MG63 (cell line): ENCODE results near the gene VRK1. TPM values are rescaled to one million over a fixed set of nuclear protein-coding genes. Genes with fewer than 3 reads are reported as not detected.
"Not testable (repeated sequence)": the region's sequence is repeated elsewhere in the genome, so short reads cannot be mapped to it uniquely, and the experiment has no call there.

Experiments
- DNase-seq: peaks from one replicate; pipeline ENCODE4 v3.0.0-alpha.2; 2020
- H3K27me3 ChIP-seq: fragments of 250-450 bp; sonication (Bioruptor Pico); 2 replicates; pipeline ENCODE4 v1.5.1; 2020; ENCODE audit warnings: mild to moderate bottlenecking, moderate library complexity
- H3K36me3 ChIP-seq: fragments of 250-450 bp; sonication (Bioruptor Pico); 2 replicates; pipeline ENCODE4 v1.5.1; 2020; ENCODE audit warnings: mild to moderate bottlenecking, moderate library complexity
- H3K4me3 ChIP-seq: fragments of 250-450 bp; sonication (Bioruptor Pico); 2 replicates; pipeline ENCODE4 v1.5.1; 2020; ENCODE audit warnings: mild to moderate bottlenecking, moderate library complexity
- H3K9me3 ChIP-seq: fragments of 250-450 bp; sonication (Bioruptor Pico); 2 replicates; pipeline ENCODE4 v1.5.1; 2020; ENCODE audit warnings: mild to moderate bottlenecking, moderate library complexity
- total RNA-seq: library from RNA; depleted of rRNA; stranded (reverse); fragments of >200 nt; shearing (Covaris generic); gene quantifications from 2 replicates; pipeline ENCODE4 v1.2.3, GENCODE V29; 2014; ENCODE audit warnings: low replicate concordance

Gene VRK1
- total RNA-seq, 1 experiment from 2014 or later = 34.0 TPM

DNA sequence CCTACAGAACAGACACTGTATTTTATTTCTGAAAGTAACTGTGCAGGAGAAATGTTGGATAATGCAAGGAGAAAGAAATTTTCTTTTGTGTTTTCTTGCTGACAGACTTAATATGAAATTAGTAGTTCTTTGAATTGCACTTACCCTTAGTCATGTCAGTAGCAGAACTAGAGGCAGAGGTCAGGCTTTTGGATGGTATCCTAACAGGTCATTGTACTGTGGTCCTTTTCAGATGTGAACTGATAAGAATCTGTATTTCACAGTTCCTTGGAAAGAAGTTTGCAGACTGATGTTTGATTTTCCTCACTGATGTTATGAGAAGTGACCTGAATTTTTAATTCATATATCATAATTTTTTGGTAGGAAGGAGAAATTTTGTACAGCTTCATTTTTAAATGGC lies 46.0 kb downstream of the VRK1 start:
- no peak for DNase-seq
- Histone ChIP-seq H3K27me3 (no peaks in the 10 kb centered on the region), H3K36me3 (peaks cover 12% of the 10 kb centered on the region), H3K4me3 (no peak overlapping the region), H3K9me3 (no peaks in the 10 kb centered on the region)

DNA sequence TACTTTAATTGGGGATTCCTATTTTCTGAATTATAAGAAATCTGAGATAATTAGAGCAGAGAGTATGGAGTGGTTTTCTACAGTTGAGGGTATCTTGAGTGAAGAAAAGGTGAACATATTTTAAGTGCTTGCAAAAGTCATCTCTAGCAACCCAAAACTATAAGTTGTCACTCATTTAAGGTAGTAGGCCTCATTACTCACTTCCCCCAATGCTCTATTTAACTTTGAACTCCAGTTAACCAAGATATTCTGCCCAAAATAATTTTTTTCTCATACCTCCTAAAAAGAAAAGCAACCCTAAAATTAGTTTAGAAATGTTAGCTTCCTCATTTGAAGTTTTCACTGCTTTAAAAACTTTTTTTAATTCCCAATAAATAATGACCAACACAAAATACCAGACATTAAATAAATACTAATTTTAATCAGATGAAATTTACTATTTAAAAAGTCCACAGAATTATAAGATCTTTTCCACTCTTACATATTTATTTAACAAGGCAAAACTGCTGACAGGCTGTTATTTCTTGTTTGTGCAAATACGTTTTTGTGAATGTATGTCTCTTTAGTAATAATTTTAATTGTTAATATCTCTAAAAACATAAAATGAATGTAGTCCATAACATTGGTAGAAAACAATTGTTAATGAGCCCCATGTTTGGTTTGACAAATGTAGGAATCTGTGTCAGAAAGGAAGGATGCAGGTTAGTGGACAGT lies 47.8 kb downstream of the VRK1 start:
- peaks cover 11% of the 10 kb centered on the region for H3K36me3 ChIP-seq
- H3K27me3 ChIP-seq = no peaks in the 10 kb centered on the region
- no peak for DNase-seq
- H3K9me3 ChIP-seq = no peaks in the 10 kb centered on the region
- no peak overlapping the region for H3K4me3 ChIP-seq

DNA sequence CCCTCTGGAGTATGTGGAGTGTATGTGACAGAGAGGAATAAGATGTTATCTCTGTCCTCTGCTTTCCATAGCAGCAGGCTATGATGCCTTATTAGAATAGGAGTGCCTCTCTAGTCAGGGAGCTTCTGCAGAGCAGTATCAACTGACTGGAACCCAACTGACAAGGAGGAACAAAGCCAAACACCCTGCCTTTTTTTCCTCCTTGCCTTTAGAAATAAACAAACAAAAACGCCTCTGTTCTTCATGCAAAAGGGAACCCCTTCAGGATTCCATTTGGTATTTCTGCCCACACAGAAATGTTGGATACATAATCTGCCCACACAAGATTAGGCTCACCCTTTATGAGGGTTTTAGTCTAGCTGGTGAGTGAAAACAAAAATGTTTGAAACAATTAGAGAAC lies 50.3 kb downstream of the VRK1 start:
- Histone ChIP-seq H3K9me3 (no peaks in the 10 kb centered on the region), H3K27me3 (no peaks in the 10 kb centered on the region), H3K4me3 (no peak overlapping the region), H3K36me3 (peaks cover 11% of the 10 kb centered on the region)
- DNase-seq = no peak

DNA sequence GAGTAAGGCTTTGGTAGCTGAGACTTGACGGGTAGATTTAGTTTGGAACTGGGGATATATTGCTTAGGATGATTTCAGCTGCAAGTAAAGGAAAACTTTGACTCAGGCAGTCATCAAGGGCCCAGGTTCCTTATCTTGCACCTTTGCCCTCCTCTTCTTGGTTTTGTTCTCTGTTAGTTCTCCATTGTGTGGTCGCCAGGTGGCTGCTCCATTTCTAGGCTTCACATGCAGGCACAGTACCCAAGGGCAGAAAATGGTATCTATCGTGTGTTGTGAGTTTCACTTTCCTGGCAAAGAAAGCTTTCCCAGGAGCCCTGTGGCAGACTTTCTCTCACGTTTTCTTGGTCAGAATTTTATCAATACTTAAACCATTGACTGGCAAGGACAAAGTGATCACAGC lies 50.8 kb downstream of the VRK1 start:
- Histone ChIP-seq H3K4me3 (no peak overlapping the region), H3K27me3 (no peaks in the 10 kb centered on the region), H3K36me3 (peaks cover 12% of the 10 kb centered on the region), H3K9me3 (no peaks in the 10 kb centered on the region)
- DNase-seq = no peak

DNA sequence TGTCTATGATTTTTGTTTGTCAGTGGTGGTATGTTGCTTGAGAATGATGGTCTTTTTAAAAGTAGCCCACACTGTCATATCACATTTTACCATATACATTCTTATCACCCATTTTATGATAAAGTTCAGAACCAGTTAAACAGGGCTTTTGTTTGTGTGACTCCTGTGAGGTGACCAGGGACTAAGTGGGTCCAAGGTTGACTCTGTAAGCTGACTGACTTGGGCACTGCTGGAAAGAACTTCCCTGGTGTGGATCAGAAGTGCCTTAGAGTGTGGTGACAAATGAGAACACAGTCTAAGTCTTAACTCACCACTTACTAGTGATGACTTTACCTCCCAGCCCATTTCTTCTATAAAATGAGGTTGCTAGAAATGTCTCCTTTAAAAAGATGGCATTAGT lies 52.6 kb downstream of the VRK1 start:
- no peak for DNase-seq
- H3K36me3 ChIP-seq = peaks cover 20% of the 10 kb centered on the region
- H3K27me3 ChIP-seq = no peaks in the 10 kb centered on the region
- no peak overlapping the region for H3K4me3 ChIP-seq
- H3K9me3 ChIP-seq = no peaks in the 10 kb centered on the region

DNA sequence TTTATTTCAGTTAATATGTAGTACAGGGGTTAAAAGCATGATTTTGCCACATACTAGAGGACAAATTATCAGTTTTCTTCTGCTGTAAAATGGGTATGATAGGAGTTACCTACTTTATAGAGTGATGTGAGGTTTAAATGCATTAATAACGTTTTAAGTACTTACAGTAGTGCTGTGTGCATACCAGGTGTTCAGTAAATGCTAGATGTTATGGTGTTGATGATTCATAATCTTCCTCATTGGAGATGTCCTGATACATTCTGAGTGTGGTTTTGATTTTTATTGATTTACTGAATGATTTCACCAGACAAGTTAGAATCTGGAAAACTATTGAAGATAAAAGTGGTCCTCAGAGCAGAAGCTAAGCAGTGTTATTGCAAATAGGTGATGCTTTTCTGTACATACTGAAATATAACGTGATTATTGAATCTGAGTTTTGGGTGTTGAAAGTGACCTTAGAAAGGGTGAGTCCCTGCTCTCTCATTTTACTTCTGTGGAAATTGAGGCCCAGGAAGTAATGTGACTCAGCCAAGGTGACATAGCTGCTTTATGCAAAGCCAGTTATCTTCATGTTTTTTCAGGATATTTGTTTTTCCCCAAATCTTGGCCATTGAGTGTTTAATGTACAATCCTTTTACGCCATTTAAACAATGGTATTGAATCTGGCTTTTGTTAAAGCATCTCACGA lies 54.7 kb downstream of the VRK1 start:
- Histone ChIP-seq H3K9me3 (no peaks in the 10 kb centered on the region), H3K4me3 (no peak overlapping the region), H3K36me3 (peaks cover 24% of the 10 kb centered on the region), H3K27me3 (no peaks in the 10 kb centered on the region)
- DNase-seq = no peak

DNA sequence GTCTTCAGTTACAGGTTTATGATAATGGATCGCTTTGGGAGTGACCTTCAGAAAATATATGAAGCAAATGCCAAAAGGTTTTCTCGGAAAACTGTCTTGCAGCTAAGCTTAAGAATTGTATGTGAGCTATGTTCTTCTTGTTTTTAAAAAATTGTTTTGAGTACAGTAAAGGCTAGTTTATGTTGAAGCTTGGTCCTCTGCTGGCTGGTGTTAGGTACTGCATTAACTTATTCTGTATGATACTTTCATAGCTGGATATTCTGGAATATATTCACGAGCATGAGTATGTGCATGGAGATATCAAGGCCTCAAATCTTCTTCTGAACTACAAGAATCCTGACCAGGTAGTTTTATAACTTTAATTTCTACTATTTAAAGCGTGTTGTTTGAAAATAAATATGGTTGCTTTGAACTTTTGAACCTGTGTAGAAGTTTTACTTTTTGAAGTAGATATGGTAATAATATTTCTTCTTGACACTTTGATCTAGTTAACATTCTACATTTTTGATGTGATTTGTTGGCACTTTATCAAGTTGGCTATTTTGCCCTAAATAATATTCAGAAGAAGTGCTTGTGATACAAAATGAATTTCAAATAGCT lies 55.7 kb downstream of the VRK1 start:
- H3K36me3 ChIP-seq = peaks cover 20% of the 10 kb centered on the region

DNA sequence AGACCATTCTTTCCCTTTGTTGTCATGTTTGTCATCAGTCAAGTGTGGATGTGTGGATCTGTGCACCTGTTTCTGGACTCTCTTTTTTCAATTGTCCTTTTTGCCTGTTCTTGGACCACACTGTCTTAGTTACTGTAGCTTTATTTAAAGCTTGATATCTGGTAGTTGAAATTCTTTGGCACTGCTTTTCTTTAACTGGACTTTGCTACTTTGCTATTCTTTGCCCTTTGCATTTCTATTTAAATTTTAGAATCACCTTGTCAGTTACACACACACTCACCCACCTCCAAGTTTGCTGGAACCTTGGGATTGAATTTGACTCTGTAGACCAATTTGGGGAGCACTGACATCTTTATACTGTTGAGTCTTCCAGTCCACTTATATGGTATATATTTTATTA lies 61.5 kb downstream of the VRK1 start:
- no peaks in the 10 kb centered on the region for H3K9me3 ChIP-seq
- H3K36me3 ChIP-seq = peaks cover 17% of the 10 kb centered on the region
- no peak overlapping the region for H3K4me3 ChIP-seq
- DNase-seq = no peak
- no peaks in the 10 kb centered on the region for H3K27me3 ChIP-seq

More for the DNA sequence above, 55.7 kb downstream of the VRK1 start:
- H3K4me3 ChIP-seq = no peak overlapping the region
- H3K9me3 ChIP-seq = no peaks in the 10 kb centered on the region
- DNase-seq = no peak
- no peaks in the 10 kb centered on the region for H3K27me3 ChIP-seq

DNA sequence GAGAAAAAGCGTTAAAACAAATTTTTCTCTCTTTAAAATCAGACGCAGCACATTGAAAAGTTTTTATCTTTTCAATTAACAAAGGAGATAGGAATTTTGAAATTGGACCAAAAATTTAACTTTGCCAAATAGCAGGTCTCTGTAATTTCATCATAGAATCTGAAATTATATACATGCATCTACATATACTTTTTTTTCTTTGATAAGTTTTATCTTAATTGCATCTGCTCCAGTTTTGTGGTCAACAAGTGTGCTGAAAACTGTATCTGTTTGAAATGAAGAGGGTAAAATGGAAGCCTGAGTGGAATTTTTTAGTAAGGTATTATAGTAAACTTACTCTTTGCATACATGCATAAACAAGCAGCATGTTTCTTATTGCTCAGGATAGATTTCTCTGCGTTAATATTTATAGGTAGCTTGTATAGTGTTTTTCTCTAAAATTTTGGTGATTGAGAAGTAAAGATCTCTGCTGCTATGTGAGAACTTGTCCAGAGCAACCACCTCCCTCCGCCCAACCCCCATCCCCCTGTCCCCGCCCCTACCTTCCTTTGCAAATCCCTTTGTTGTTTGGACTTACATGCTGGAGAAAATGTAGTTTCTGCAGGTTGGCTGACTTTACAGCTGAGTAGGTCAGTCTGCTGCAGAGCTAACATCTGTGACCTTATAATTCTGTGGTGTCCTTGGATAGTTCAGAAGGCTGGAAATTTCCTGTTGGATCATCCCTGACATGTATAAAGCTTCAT lies 64.6 kb downstream of the VRK1 start:
- no peaks in the 10 kb centered on the region for H3K27me3 ChIP-seq
- no peaks in the 10 kb centered on the region for H3K9me3 ChIP-seq
- H3K36me3 ChIP-seq = peaks cover 15% of the 10 kb centered on the region
- no peak for DNase-seq
- no peak overlapping the region for H3K4me3 ChIP-seq

DNA sequence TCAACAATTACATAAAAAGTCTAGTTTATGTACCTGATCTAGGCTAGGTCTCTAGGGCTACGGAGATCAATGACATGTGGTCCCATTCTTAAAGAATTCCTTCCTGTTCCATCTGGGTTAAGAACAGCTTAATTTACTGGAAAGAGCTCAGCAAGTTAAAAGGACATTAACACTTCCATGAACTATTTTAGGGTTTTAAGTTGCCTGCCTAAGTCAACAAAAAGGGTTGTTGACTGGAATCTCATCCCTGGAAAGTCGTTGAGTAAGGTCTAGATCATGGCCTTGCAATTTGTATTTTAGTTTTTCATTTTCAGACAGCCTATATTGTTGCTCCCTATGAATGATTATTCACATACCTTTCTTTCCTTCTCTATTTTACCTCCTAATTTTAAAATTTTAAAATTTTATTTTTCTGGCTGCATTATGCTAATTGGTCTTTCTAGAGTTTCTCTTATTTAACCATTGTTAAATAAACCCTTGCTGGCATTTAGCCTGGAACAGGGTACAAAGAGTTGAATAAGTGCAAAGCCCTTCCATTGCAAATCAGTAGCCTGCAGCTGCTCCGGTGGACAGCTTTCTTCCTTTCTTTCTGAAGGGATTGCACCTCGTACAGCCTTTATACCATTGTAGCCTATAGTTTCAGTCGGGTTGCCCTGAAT lies 66.3 kb downstream of the VRK1 start:
- Histone ChIP-seq H3K9me3 (no peaks in the 10 kb centered on the region), H3K4me3 (no peak overlapping the region), H3K36me3 (peaks cover 15% of the 10 kb centered on the region), H3K27me3 (no peaks in the 10 kb centered on the region)
- DNase-seq = no peak

DNA sequence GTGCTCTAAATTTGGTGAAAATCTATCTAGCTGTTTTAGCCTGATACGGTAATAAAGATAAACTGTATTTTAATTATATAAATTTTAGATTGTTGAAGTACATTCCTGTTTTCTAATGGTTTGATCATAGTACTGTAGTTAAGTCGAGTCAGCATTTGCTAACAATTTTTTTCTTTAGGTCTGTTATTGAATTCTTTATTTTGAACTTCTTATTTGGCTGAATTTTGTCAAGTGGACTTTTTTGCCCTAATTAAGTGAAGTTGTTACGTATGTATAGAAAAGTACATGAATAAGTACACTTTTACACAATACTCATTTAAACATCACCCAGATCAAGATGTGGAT lies 66.8 kb downstream of the VRK1 start:
- H3K27me3 ChIP-seq = no peaks in the 10 kb centered on the region
- no peaks in the 10 kb centered on the region for H3K9me3 ChIP-seq
- H3K36me3 ChIP-seq = peaks cover 15% of the 10 kb centered on the region
- DNase-seq = no peak
- H3K4me3 ChIP-seq = no peak overlapping the region

DNA sequence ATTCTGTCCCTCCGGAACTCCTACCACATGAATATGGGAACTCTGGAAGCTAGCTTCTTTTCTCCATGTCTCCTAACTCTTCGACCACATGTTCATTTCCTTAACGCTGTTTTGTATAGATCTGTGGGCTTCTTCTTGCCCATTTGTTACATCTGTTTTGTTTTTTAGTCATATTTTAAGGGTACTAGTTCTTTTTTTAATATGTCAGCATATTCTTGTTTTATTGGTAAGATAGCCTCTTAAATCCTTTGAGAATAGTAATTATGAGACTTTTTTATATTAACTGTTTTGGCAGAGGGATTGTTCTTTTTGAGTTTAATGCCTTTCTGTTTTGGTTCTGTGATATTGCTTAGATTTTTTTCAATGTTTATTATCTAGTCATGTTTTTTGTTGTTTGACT lies 70.5 kb downstream of the VRK1 start:
- no peak for DNase-seq
- Histone ChIP-seq H3K9me3 (no peaks in the 10 kb centered on the region), H3K27me3 (no peaks in the 10 kb centered on the region), H3K4me3 (no peak overlapping the region), H3K36me3 (peaks cover 6% of the 10 kb centered on the region)

DNA sequence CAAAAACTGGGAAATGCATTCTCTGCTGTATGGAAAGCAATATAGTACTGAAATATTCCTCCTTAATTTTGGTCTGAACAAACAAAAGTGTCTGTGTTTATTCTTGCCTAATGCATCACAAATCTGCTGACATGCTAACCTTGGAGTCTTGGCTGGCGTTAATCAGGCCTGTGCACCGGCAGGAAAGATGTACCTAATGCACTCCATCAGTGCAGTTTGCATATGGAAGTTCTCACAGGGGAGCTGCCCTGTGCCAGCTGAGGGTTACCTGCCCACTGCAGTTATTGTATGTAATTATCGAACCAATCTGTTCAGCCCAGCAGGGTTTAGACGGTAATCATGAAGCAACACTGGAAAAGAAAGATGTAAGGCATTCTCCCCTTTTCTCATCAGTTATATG lies 76.9 kb downstream of the VRK1 start:
- Histone ChIP-seq H3K4me3 (no peak overlapping the region), H3K36me3 (no peaks in the 10 kb centered on the region; the same call in 1 of the 2 replicates), H3K9me3 (no peaks in the 10 kb centered on the region), H3K27me3 (no peaks in the 10 kb centered on the region)
- DNase-seq = no peak

DNA sequence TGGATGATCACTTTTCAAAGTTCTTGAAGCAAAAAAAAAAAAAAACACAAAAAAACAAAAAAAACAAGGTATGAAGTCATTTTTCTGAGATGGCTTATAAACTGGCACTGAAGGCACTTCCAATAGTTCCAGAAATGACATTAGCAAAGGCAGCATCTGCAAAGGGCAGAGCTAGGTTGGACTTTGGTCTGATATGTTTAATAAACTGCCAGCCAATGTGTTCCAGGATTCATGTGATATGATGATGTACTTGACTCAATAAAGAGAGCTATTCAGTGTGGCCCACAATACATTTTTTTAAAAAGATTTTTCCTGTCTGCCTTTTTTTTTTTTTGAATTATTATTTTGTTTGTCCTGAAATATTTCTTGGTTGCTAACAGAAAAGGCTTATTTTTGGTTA lies 79.6 kb downstream of the VRK1 start:
- Histone ChIP-seq H3K9me3 (no peaks in the 10 kb centered on the region), H3K4me3 (no peak overlapping the region), H3K36me3 (peaks cover 11% of the 10 kb centered on the region), H3K27me3 (no peaks in the 10 kb centered on the region)
- DNase-seq = no peak

DNA sequence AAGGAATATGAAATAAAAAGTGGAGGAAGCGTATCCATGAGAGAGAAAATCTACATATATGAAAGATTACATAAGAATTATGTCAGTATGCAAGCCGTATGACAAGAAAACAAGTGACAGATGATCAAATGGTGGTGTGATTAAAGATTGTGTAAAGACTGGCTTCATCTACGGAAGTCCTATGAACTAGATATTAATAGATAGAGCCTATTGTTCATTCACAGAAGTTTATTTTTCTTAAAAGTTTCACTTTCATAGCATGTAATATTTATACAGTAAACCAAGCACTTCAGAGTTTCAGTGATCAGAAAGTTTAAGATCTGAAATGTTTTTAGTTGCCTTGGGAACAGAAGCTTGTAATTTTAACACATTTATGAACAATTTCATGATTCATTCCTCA lies 84.5 kb downstream of the VRK1 start:
- Histone ChIP-seq H3K9me3 (no peaks in the 10 kb centered on the region), H3K36me3 (peaks cover 16% of the 10 kb centered on the region), H3K27me3 (no peaks in the 10 kb centered on the region), H3K4me3 (no peak overlapping the region)
- no peak for DNase-seq

DNA sequence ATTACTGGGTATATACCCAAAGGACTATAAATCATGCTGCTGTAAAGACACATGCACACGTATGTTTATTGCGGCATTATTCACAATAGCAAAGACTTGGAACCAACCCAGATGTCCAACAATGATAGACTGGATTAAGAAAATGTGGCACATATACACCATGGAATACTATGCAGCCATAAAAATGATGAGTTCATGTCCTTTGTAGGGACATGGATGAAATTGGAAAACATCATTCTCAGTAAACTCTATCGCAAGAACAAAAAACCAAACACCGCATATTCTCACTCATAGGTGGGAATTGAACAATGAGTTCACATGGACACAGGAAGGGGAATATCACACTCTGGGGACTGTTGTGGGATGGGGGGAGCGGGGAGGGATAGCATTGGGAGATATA lies 86.8 kb downstream of the VRK1 start:
- H3K27me3 ChIP-seq, DNase-seq, H3K9me3 ChIP-seq, H3K4me3 ChIP-seq: not testable (repeated sequence)
- peaks cover 16% of the 10 kb centered on the region for H3K36me3 ChIP-seq

DNA sequence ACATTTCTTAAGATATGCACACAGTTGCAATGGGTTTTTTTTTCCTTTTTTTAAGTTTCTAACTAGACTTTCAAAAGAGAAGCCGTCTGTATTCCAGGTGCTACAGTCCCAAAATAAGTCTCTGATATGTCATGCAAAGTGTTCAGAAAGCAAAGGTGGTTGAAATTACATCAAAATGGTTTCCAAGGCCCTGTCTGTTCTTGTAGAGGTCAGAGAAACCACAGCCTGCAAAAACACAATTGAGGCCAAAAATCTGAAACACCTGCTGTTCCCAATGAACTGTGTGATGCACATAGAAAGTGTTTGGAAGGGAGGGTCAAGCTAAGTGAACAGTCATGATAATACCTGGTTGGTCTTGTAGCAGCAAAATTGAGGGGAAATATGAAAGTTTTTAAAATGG lies 91.0 kb downstream of the VRK1 start:
- DNase-seq = no peak
- H3K4me3 ChIP-seq = no peak overlapping the region
- no peaks in the 10 kb centered on the region for H3K9me3 ChIP-seq
- H3K27me3 ChIP-seq = no peaks in the 10 kb centered on the region
- no peaks in the 10 kb centered on the region for H3K36me3 ChIP-seq
